Activated B cell treated with CpG ODN at 0.5 μM for 24 hours (primary cell): Measurements from ENCODE around the gene PSMA6. TPM values are rescaled to one million over a fixed set of nuclear protein-coding genes. Genes with fewer than 3 reads are reported as not detected.

Experiments
- ATAC-seq: fragments of 200-7000 bp; cut with Tn5 transposase; one replicate; pipeline ENCODE4 v1.10.0; 2021; ENCODE audit warnings: low read depth, mild to moderate bottlenecking, moderate library complexity
- CTCF ChIA-PET: fragments of 350-600 bp; sonication (Branson Sonifier 250); formaldehyde crosslinking; loops from one replicate; lab custom pipeline; 2021; ENCODE audit warnings: antibody characterized with exemption; lab: Charles Lee
- POLR2A ChIA-PET: fragments of 350-600 bp; sonication (Branson Sonifier 250); formaldehyde crosslinking; loops from one replicate; lab custom pipeline; 2021; ENCODE audit warnings: antibody characterized with exemption; lab: Charles Lee
- DNase-seq: peaks from one replicate; pipeline ENCODE4 v3.0.0; 2022
- H3K27ac Mint-ChIP-seq: one replicate; pipeline ENCODE4 v1.8.0; 2020; ENCODE audit warnings: mixed read lengths
- H3K27me3 Mint-ChIP-seq: one replicate; pipeline ENCODE4 v1.8.0; 2021; ENCODE audit warnings: mixed read lengths
- H3K36me3 Mint-ChIP-seq: one replicate; pipeline ENCODE4 v1.8.0; 2021; ENCODE audit warnings: low read depth, mixed read lengths
- H3K4me1 Mint-ChIP-seq: one replicate; pipeline ENCODE4 v1.8.0; 2021; ENCODE audit warnings: mixed read lengths
- H3K4me3 Mint-ChIP-seq: one replicate; pipeline ENCODE4 v1.8.0; 2020; ENCODE audit warnings: mild to moderate bottlenecking, mixed read lengths
- H3K9me3 Mint-ChIP-seq: one replicate; pipeline ENCODE4 v1.8.0; 2020; ENCODE audit warnings: mixed read lengths
- intact Hi-C: fragments of 100-400 bp; cut with micrococcal nuclease; formaldehyde crosslinking; loops from one replicate; pipeline ENCODE4 v1.15.1; 2024
- total RNA-seq: library from RNA; stranded (reverse); gene quantifications from 2 replicates; pipeline ENCODE4 v1.2.3, GENCODE V29; 2022
- TF ChIP-seq, protein P1 (sequence below): fragments of 200-600 bp; IDR thresholded peaks from one replicate; pipeline ENCODE4 v1.8.0; 2022; ENCODE audit warnings: antibody characterized with exemption, mild to moderate bottlenecking

The PSMA6 gene
- total RNA-seq, 1 donor from 2014 or later = 163 TPM

DNA sequence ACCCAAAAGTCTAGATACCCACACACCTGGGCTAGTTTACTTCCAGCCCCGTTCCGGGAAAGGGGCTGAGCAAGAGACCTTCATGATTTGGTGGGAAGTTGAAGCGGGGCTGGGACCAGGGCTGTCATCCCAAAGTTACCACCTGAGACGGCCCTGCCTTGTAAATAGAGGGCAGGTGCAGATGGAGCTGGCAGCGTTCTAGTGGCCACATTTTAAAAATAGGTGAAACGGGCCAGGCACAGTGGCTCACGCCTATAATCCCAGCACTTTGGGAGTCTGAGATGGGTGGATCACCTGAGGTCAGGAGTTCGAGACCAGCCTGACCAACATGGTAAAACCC, 68.9 kb downstream of the PSMA6 start:
- Mint-ChIP-seq H3K4me1 (peaks cover 19% of the 10 kb centered on the region), H3K36me3 (no peaks in the 10 kb centered on the region), H3K9me3 (no peaks in the 10 kb centered on the region), H3K27me3 (no peaks in the 10 kb centered on the region), H3K27ac (no peak overlapping the region), H3K4me3 (no peak overlapping the region)
- ATAC-seq = no peak
- POLR2A ChIA-PET = interaction anchor here (1.9 kb wide), 1 partner anchor 43 kb away, joined by 7 read pairs; the partner anchor contains the start of gene NFKBIA
- no peak for DNase-seq
- CTCF ChIA-PET = no interaction called here
- TF ChIP-seq, protein P1, sequence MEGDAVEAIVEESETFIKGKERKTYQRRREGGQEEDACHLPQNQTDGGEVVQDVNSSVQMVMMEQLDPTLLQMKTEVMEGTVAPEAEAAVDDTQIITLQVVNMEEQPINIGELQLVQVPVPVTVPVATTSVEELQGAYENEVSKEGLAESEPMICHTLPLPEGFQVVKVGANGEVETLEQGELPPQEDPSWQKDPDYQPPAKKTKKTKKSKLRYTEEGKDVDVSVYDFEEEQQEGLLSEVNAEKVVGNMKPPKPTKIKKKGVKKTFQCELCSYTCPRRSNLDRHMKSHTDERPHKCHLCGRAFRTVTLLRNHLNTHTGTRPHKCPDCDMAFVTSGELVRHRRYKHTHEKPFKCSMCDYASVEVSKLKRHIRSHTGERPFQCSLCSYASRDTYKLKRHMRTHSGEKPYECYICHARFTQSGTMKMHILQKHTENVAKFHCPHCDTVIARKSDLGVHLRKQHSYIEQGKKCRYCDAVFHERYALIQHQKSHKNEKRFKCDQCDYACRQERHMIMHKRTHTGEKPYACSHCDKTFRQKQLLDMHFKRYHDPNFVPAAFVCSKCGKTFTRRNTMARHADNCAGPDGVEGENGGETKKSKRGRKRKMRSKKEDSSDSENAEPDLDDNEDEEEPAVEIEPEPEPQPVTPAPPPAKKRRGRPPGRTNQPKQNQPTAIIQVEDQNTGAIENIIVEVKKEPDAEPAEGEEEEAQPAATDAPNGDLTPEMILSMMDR = no peak
- intact Hi-C loops = no loop called here

DNA sequence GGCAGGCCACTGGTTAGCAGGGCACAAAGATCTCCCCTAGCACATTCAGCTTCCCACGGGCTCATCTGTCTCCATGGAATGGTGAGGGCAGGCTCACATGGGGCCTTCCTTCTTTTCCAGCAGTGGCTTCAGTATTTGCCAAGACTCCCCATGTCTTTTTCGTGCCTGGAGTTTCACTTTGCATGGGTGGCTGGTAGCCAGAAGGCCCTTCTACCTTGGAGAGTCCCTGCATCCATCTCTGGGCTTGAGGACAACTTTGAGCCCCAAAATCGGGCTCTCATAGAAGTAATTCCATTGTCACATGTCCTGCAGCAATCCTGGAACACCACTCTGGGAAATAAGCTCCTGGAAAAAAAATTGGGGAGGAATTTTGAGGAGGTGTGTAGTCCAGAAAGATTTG, 70.3 kb downstream of the PSMA6 start:
- no peaks in the 10 kb centered on the region for H3K36me3 Mint-ChIP-seq
- H3K27ac Mint-ChIP-seq = no peak overlapping the region
- intact Hi-C loops = no loop called here
- H3K4me1 Mint-ChIP-seq = peaks cover 30% of the 10 kb centered on the region
- DNase-seq (no peak), ATAC-seq (no peak)
- no peaks in the 10 kb centered on the region for H3K9me3 Mint-ChIP-seq
- ChIA-PET CTCF (no interaction called here), POLR2A (no interaction called here)
- TF ChIP-seq, protein P1 = no peak
- no peaks in the 10 kb centered on the region for H3K27me3 Mint-ChIP-seq
- no peak overlapping the region for H3K4me3 Mint-ChIP-seq

DNA sequence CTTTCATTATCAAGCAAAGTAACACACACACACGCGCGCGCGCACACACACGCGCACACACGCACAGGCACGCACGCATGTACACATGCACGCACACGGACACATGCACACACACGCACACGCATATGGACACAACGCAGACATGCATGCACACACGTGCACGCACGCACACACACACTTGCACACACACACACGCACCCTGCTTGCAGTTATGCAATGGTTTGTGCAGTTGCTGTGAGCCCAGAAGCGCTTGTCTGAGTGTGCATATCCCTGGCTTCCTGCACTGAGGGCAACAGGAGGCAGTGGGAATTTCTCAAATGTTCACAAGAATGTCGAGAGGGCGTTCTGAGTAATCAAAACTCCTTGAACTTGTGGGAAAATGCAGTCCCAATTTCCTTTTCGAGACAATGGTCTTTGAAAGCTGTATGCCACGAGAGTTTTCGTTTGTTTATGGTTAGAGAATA, 70.8 kb downstream of the PSMA6 start:
- CTCF ChIA-PET = no interaction called here
- DNase-seq (no peak), ATAC-seq (no peak)
- H3K4me3 Mint-ChIP-seq = no peak overlapping the region
- H3K27ac Mint-ChIP-seq = no peak overlapping the region
- TF ChIP-seq, protein P1 = no peak
- H3K4me1 Mint-ChIP-seq = peaks cover 35% of the 10 kb centered on the region
- POLR2A ChIA-PET = interaction anchor here (9.1 kb wide), 1 partner anchor 39 kb away, joined by 191 read pairs; the partner anchor contains the start of gene NFKBIA
- intact Hi-C loops = no loop called here
- H3K36me3 Mint-ChIP-seq = no peaks in the 10 kb centered on the region
- H3K27me3 Mint-ChIP-seq = no peaks in the 10 kb centered on the region
- no peaks in the 10 kb centered on the region for H3K9me3 Mint-ChIP-seq

DNA sequence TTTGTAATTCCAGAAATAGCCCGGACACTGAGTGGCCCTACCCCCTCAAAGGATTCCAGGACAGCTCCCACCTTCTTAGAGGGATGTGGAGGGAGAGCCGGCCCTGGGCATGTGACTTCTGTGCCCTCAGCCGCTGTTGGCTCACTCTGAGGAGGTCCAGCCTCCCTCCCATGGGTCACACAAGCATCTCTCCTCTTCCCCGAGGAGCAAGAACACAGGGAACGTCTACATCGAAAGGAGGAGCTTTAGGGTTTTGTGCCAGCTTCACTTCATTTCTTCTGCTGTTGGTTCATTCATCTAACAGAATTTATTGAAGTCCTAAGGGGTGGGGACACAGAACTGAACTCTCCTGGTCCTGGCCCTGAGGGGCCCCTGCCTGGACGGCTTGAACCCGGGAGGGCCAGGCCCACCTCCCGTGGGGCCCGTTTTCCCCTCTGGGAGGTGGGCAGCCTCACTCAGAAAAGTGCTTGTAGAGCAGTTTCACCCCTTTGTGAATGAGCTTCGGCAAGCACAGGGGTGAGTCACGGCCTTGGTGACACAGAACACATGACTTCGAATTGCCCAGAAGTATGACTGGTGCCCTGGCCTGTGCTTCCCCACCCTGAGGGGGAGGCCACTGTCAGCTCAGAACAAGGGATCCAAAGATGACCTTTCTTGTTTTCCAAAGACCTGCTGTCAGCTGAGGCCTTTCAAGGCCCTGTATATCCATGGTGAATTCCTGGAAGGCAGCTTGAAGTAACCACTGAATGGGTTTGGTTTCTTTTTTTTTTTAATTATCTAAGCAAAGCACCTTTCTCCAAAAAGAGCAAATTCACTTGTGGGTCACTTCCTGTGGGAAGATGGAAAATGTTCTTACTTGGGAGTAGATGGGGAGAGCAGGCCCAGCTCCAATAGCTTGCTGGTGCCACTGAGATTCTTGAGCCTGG, 73.2 kb downstream of the PSMA6 start:
- H3K27ac Mint-ChIP-seq = peak overlapping the region; percentile 59
- peak overlapping the region; percentile 8 for H3K4me3 Mint-ChIP-seq
- intact Hi-C loops = loop anchor here (2.0 kb wide), 1 partner anchor 33 kb away; no protein-coding TSS in a partner anchor
- H3K36me3 Mint-ChIP-seq = no peaks in the 10 kb centered on the region
- DNase-seq = no peak
- POLR2A ChIA-PET = interaction anchor here (1.0 to 9.1 kb wide), 4 partner anchors 15 to 79 kb away, joined by 3 to 191 read pairs (median 4); partner anchors contain the start of genes NFKBIA and PSMA6
- TF ChIP-seq, protein P1 = no peak
- no peaks in the 10 kb centered on the region for H3K9me3 Mint-ChIP-seq
- CTCF ChIA-PET = interaction anchor here (1.2 kb wide), 1 partner anchor 43 kb away, joined by 4 read pairs; no protein-coding TSS in a partner anchor
- peaks cover 41% of the 10 kb centered on the region for H3K4me1 Mint-ChIP-seq
- no peaks in the 10 kb centered on the region for H3K27me3 Mint-ChIP-seq
- peak; percentile 82 for ATAC-seq

DNA sequence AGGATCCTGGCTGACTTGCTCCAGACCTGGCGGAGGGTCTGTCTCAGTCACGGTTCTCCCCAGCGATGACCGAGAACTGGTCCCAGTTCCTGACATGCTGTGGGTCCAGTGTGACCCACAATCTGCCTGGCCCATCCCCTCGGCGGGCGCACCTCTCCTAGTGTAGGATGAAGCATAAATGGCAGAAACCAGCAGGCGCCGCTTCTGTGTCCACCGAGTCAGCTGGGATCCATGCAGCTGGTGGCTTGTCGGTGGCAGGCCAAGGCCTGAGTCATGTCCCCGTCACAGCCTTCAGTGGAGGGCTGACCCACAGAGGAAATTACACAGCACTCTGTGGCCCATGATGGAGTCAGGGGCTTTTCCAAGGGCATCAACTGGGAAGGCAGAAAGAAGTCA, 73.9 kb downstream of the PSMA6 start:
- no peaks in the 10 kb centered on the region for H3K27me3 Mint-ChIP-seq
- H3K36me3 Mint-ChIP-seq = no peaks in the 10 kb centered on the region
- no peak overlapping the region for H3K4me3 Mint-ChIP-seq
- intact Hi-C loops = no loop called here
- H3K27ac Mint-ChIP-seq = peak overlapping the region; percentile 46
- DNase-seq (no peak), ATAC-seq (no peak)
- TF ChIP-seq, protein P1 = no peak
- POLR2A ChIA-PET = interaction anchor here (1.0 to 9.1 kb wide), 3 partner anchors 15 to 80 kb away, joined by 3 to 191 read pairs (median 5); partner anchors contain the start of gene NFKBIA
- CTCF ChIA-PET = interaction anchor here (1.2 kb wide), 1 partner anchor 43 kb away, joined by 4 read pairs; no protein-coding TSS in a partner anchor
- H3K9me3 Mint-ChIP-seq = peaks cover 4% of the 10 kb centered on the region
- peaks cover 37% of the 10 kb centered on the region for H3K4me1 Mint-ChIP-seq
